Measurements from ENCODE around the gene OTOGL.

DNA sequence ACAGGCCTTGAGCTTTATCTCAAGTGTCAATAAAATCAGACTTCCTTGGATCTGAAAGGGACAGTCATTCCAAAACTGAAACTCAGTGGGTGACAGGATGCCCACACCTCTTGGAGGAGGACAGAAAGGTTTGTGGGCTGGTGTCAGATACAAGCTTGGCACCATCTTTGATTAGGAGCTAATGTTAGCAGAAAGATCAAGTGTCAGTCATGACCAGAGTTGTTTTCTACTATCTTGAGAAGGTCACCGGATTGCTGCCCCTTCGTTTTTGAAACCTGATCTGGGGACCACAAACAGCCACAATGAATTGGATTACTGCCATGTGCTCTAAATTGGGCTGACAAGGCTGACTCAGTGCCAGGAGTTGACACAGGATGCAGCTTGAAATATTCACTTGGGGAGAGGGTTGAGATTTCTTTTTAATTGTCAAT, 88.3 kb downstream of the OTOGL start:
- no peak for TF ChIP-seq POLR2A (IDR thresholded peaks at IDR 0.05)
- TF ChIP-seq, protein P1, sequence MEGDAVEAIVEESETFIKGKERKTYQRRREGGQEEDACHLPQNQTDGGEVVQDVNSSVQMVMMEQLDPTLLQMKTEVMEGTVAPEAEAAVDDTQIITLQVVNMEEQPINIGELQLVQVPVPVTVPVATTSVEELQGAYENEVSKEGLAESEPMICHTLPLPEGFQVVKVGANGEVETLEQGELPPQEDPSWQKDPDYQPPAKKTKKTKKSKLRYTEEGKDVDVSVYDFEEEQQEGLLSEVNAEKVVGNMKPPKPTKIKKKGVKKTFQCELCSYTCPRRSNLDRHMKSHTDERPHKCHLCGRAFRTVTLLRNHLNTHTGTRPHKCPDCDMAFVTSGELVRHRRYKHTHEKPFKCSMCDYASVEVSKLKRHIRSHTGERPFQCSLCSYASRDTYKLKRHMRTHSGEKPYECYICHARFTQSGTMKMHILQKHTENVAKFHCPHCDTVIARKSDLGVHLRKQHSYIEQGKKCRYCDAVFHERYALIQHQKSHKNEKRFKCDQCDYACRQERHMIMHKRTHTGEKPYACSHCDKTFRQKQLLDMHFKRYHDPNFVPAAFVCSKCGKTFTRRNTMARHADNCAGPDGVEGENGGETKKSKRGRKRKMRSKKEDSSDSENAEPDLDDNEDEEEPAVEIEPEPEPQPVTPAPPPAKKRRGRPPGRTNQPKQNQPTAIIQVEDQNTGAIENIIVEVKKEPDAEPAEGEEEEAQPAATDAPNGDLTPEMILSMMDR (IDR thresholded peaks at IDR 0.05), result no peak

All from tibial nerve (tissue), 3 donors.